ENCODE data around the gene MEX3C.

DNA sequence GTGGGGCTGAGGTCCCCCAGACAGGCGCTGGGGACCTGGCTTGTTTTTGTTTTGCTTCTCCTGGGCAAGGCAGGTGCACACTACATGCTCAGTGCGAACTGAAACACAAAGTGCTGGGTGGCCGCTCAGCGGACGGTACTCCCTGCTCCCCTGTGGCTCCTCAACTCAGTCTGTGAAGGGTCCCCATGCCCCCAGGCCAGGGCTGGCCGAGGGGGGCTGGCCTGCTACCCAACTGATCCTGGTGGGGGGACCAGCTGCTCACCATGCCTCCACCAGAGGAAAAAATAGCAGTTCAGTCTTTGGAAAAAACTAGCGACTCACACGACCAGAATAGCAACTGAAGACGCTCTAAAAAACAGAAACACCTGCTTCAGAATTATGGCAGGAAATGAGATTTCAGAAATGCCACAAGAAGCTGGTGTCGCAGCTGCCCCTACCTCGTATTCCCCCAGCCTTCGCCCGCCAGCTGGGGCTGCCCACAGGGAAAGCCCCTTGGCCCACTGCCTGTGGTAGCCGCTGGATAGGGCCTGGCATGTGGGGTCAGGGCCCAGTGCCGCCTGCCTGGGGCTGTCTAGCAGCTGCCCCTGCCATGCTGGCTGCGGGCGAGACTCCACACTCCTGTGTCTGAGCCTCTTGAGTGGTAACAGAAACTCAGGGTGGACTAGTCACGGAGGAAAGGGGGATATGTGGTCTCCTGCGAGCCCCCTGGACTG, 43.7 kb downstream of the MEX3C start:
- no peak for TF ChIP-seq POLR2AphosphoS5 (IDR thresholded peaks at IDR 0.05; ENCODE audit: low read depth, low read length)
- TF ChIP-seq, protein P1, sequence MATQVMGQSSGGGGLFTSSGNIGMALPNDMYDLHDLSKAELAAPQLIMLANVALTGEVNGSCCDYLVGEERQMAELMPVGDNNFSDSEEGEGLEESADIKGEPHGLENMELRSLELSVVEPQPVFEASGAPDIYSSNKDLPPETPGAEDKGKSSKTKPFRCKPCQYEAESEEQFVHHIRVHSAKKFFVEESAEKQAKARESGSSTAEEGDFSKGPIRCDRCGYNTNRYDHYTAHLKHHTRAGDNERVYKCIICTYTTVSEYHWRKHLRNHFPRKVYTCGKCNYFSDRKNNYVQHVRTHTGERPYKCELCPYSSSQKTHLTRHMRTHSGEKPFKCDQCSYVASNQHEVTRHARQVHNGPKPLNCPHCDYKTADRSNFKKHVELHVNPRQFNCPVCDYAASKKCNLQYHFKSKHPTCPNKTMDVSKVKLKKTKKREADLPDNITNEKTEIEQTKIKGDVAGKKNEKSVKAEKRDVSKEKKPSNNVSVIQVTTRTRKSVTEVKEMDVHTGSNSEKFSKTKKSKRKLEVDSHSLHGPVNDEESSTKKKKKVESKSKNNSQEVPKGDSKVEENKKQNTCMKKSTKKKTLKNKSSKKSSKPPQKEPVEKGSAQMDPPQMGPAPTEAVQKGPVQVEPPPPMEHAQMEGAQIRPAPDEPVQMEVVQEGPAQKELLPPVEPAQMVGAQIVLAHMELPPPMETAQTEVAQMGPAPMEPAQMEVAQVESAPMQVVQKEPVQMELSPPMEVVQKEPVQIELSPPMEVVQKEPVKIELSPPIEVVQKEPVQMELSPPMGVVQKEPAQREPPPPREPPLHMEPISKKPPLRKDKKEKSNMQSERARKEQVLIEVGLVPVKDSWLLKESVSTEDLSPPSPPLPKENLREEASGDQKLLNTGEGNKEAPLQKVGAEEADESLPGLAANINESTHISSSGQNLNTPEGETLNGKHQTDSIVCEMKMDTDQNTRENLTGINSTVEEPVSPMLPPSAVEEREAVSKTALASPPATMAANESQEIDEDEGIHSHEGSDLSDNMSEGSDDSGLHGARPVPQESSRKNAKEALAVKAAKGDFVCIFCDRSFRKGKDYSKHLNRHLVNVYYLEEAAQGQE (IDR thresholded peaks at IDR 0.05; ENCODE audit: insufficient read depth in 1 of 2, low read depth in 2 of 2, low read length in 2 of 2) = no peak
- no peak for TF ChIP-seq FOXP2 (optimal IDR thresholded peaks at IDR 0.05; ENCODE audit: borderline replicate concordance, extremely low read depth, extremely low read length, insufficient read depth)
